Measurements from ENCODE around the gene MPV17L2.

MPV17L2 gene

GRCh38 chr19:18245297-18245696 lies 52.3 kb downstream of the MPV17L2 start:
- no peak for DNase-seq (ENCODE audit: low read depth)

All from activated T-helper 1 cell treated with Interleukin-2 at 50 U/mL for 16 hours (primary cell).